LHCN-M2 (cell line): Measurements from ENCODE around the gene EEFSEC. TPM values are rescaled to one million over a fixed set of nuclear protein-coding genes. Genes with fewer than 3 reads are reported as not detected.

Experiments used
- DNase-seq: peaks from one replicate; pipeline ENCODE4 v3.0.0-alpha.2; 2012; ENCODE audit warnings: low read depth
- total RNA-seq: library from RNA; depleted of rRNA; stranded (reverse); fragments of >200 nt; gene quantifications from 2 replicates; pipeline ENCODE4 v1.2.3, GENCODE V29; 2014

The EEFSEC gene
- total RNA-seq, 1 experiment from 2014 or later, result 7.9 TPM

- DNase-seq, result peak; percentile 41
Observed at GRCh38 chr3:128313935-128314334, 160.7 kb downstream of the EEFSEC start.

- DNase-seq, result no peak
Observed at GRCh38 chr3:128315313-128315712, 162.0 kb downstream of the EEFSEC start.

- DNase-seq, result no peak
Observed at GRCh38 chr3:128316481-128316891, 163.2 kb downstream of the EEFSEC start.

- no peak for DNase-seq
Observed at GRCh38 chr3:128317101-128317697, 163.9 kb downstream of the EEFSEC start.

- no peak for DNase-seq
Observed at GRCh38 chr3:128317698-128318231, 164.5 kb downstream of the EEFSEC start.

- DNase-seq, result no peak
Observed at GRCh38 chr3:128318275-128318941, 165.1 kb downstream of the EEFSEC start.

- no peak for DNase-seq
Observed at GRCh38 chr3:128319107-128319506, 165.8 kb downstream of the EEFSEC start.

- DNase-seq, result no peak
Observed at GRCh38 chr3:128319741-128320141, 166.5 kb downstream of the EEFSEC start.

GRCh38 chr3:128320551-128321340 lies 167.5 kb downstream of the EEFSEC start:
- no peak for DNase-seq

GRCh38 chr3:128321418-128321817 lies 168.1 kb downstream of the EEFSEC start:
- no peak for DNase-seq

- DNase-seq, result peak; percentile 13
Observed at GRCh38 chr3:128322030-128323022, 169.0 kb downstream of the EEFSEC start.

- DNase-seq, result no peak
Observed at GRCh38 chr3:128323206-128324081, 170.2 kb downstream of the EEFSEC start.

GRCh38 chr3:128324911-128325592 lies 171.8 kb downstream of the EEFSEC start:
- no peak for DNase-seq

GRCh38 chr3:128326051-128326823 lies 173.0 kb downstream of the EEFSEC start:
- DNase-seq, result no peak

- no peak for DNase-seq
Observed at GRCh38 chr3:128327606-128328031, 174.3 kb downstream of the EEFSEC start.

- no peak for DNase-seq
Observed at GRCh38 chr3:128328546-128329458, 175.5 kb downstream of the EEFSEC start.

- DNase-seq, result no peak
Observed at GRCh38 chr3:128329491-128330213, 176.4 kb downstream of the EEFSEC start.
